ENCODE data around the gene DDHD1. TPM values are rescaled to one million over a fixed set of nuclear protein-coding genes. Genes with fewer than 3 reads are reported as not detected.

DDHD1 gene
- total RNA-seq, 4 donors from 2014 or later: 26.1 to 35.7 (median 27.0) TPM

DNA sequence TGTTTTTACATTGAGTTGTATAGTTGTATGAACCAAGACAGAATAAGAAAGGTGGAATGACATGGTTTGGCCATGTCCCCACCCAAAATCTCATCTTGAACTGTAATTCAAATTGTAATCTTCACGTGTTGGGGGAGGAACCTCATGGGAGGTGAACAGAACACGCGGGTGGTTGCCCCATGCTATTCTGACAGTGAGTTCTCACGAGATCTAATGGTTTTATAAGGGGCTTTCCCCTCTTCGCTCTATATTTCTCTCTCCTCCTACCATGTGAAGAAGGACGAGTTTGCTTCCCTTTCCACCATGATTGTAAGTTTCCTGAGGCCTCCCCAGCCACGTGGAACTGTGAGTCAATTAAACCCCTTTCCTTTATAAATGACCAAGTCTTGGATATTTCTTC, 25.3 kb downstream of the DDHD1 start:
- TF ChIP-seq, protein P1, sequence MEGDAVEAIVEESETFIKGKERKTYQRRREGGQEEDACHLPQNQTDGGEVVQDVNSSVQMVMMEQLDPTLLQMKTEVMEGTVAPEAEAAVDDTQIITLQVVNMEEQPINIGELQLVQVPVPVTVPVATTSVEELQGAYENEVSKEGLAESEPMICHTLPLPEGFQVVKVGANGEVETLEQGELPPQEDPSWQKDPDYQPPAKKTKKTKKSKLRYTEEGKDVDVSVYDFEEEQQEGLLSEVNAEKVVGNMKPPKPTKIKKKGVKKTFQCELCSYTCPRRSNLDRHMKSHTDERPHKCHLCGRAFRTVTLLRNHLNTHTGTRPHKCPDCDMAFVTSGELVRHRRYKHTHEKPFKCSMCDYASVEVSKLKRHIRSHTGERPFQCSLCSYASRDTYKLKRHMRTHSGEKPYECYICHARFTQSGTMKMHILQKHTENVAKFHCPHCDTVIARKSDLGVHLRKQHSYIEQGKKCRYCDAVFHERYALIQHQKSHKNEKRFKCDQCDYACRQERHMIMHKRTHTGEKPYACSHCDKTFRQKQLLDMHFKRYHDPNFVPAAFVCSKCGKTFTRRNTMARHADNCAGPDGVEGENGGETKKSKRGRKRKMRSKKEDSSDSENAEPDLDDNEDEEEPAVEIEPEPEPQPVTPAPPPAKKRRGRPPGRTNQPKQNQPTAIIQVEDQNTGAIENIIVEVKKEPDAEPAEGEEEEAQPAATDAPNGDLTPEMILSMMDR (IDR thresholded peaks at IDR 0.05; ENCODE audit: low read depth): no peak

DNA sequence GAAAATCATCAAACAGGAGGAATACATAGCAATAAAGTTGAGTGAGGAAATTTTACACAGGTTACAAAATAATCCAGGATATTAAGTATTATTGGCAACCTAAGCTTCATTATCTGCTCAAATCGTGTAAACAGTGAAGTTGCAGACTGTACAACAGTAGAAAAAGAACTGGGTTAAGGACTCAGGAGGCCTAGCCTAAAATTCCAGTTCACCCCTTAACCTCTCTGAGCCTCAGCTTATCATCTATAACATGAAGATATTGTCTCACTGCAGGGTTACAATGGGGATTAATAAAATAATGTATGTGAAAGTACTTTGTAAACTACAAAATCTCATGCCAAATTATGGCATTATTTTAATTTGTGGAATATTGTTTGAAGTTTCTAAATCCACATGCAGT, 26.0 kb downstream of the DDHD1 start:
- TF ChIP-seq, protein P1 (IDR thresholded peaks at IDR 0.05; ENCODE audit: low read depth): no peak

DNA sequence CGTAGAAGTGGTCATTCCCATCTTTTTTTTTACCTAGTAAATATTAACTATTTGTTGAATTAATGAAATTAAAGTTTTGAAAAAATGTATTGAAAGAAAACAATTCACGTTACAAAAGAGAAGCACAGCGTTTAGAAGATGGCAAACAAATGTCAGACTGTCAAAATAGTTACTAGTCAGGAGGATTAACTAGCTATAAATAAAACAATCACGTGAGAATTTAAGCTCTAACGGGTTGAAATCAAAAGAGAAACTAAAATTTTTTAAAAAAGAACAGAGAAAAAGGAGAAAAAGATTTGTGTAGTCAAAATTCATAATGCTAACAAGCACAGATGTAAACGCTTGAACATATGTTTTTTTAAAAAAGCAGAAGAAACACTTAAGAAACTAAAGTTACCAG, 26.4 kb downstream of the DDHD1 start:
- TF ChIP-seq, protein P1 (IDR thresholded peaks at IDR 0.05; ENCODE audit: low read depth): no peak

DNA sequence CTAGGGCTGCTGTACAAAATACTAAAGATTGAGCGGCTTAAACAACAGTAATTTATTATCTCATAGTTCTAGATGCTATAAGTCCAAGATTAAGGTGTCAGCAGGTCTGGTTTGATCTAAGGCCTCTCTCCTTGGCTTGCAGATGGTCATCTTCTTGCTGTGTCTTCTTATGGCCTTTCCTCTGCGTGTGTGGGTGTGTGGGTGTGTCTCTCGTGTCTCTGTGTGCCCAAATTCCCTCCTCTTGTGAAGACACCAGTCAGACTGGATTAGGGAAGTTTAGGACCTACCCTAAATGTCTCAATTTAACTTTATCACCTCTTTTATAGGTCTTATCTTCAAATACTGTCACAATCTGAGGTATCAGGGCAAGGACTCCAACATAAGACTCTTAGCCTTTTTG, 28.3 kb downstream of the DDHD1 start:
- TF ChIP-seq, protein P1 (IDR thresholded peaks at IDR 0.05; ENCODE audit: low read depth): no peak

DNA sequence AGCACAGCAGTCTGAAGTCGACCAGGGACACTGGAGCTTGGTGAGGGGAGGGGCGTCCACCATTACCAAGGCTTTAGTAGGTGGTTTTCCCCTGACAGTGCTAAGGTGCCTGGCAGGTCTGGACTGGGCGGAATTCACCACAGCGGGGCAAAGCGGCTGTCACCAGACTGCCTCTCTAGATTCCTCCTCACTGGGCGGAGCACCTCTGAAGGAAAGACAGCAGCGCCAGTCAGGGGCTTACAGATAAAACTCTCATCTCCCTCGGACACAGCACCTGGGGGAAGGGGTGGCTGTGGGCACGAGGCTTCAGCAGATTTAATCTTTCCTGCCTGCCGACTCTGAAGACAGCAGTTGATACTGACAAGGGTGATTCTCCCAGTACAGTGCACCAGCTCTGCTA, 39.1 kb downstream of the DDHD1 start:
- TF ChIP-seq, protein P1 (IDR thresholded peaks at IDR 0.05; ENCODE audit: low read depth): no peak

DNA sequence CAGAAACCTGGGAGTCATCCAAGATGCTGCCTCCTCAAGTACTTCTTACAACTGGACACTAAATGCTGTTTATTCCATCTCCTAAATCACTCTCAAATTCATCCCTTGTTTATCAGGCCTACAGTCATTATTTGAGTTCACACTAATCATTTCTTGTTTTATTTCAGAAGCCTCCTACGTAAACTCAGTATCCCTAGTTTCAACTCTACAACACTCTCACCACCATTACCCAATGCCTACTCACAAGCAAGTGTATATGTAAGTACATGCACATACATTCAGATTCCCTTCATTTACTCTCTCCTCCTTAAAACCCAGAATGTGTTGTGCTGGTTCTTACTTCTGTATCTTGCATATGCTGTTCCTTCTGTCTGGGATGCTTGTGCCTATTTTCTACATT, 43.0 kb downstream of the DDHD1 start:
- TF ChIP-seq, protein P1 (IDR thresholded peaks at IDR 0.05; ENCODE audit: low read depth): no peak

DNA sequence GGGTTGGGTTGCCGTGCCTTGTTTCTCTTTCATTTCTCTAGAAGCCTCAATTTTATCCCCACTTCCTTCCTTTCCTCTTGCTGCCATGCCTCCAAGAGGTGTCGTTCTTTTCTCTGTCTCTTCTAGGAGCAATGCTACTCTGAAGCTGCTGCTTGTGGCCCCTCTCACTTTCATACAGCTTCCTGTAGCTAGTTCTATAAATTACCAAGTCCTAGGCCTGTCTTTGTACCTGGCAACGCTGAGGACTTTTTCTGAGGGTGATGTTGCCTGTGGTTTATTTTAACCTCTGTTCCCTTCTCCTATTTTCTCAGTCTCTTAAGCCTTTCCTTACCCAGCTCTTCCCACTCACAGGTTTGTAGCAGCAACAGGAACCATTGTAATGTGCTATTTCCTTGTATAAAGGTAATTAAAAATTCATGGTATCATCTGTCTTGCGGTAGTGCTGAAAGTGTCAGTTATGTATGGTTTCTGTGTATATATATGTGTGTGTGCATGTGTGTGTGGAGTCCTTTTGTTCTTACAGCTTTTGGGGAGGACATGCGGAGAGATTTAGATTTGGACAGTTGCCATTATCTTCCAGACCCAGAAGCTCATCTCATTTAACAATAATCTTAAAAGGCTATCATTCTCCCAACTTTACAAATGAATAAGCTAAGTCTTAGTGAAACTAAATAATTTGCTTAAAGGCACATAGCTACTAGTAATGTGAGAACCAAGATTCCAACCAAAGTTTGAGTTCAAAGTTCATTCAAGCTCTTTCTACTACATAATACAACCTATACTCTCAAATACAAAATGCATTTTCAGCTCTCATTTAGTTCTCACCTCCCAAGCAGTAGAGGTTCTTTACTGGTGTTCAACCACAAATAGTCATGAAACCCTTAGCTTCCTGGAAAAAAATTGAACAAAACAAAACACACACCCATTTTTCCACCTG, 43.8 kb downstream of the DDHD1 start:
- TF ChIP-seq, protein P1 (IDR thresholded peaks at IDR 0.05; ENCODE audit: low read depth): no peak
